ENCODE measurements around the gene RPL11.

RPL11 gene

GRCh38 chr1:23745515-23745914, 53.9 kb downstream of the RPL11 start:
- Histone ChIP-seq H3K27ac (ENCODE audit: low read depth, low read length) (no peak overlapping the region), H3K79me2 (ENCODE audit: control insufficient read depth, low read length) (peaks cover 62% of the 10 kb centered on the region), H3K36me3 (ENCODE audit: control insufficient read depth, low read length) (peaks cover 51% of the 10 kb centered on the region), H4K20me1 (ENCODE audit: control insufficient read depth, insufficient read depth, low read depth, low read length) (peaks cover 13% of the 10 kb centered on the region; the same call in 1 of the 2 replicates), H3K4me3 (ENCODE audit: low read length) (peak overlapping the region; percentile 88), H3K9me3 (ENCODE audit: control insufficient read depth, insufficient read depth, low read length) (no peaks in the 10 kb centered on the region), H3K4me1 (ENCODE audit: control insufficient read depth, low read length) (peaks cover 30% of the 10 kb centered on the region), H3F3A (ENCODE audit: control insufficient read depth, insufficient read depth) (peaks cover 24% of the 10 kb centered on the region), H3K27me3 (ENCODE audit: control insufficient read depth, low read length) (no peaks in the 10 kb centered on the region), H3K4me2 (ENCODE audit: low read length) (peak overlapping the region; percentile 88), H3K9me2 (replicated peaks; ENCODE audit: control insufficient read depth, low read length) (no peaks in the 10 kb centered on the region)
- TF ChIP-seq CTCF (IDR thresholded peaks at IDR 0.05; ENCODE audit: low read depth, low read length, poor library complexity, severe bottlenecking) (peak; percentile 51), EZH2phosphoT487 (IDR thresholded peaks at IDR 0.05; ENCODE audit: borderline replicate concordance, low read length) (no peak)

All from DOHH2 (cell line).